MCF 10A (cell line): ENCODE results near the gene FCHSD2. TPM values are rescaled to one million over a fixed set of nuclear protein-coding genes. Genes with fewer than 3 reads are reported as not detected.

ENCODE experiments used
- BruUV-seq: library from RNA; stranded (reverse); fragments of 400-500 nt; replicated peaks from 2 replicates; lab custom pipeline; 2021; lab: Mats Ljungman, UMichigan
- CTCF ChIA-PET: fragments of 300-600 bp; sonication (Branson Sonifier 250); formaldehyde crosslinking; extraction: SDS; loops from one replicate; lab custom pipeline; 2021; ENCODE audit warnings: antibody characterized with exemption, inconsistent platforms; lab: Yijun Ruan, JAX
- POLR2A ChIA-PET: fragments of 300-600, 350-650 bp; sonication (Branson Sonifier 250); formaldehyde crosslinking; extraction: SDS; loops from one replicate; lab custom pipeline; 2020; ENCODE audit warnings: antibody characterized with exemption, inconsistent platforms; lab: Yijun Ruan, JAX
- DNase-seq: peaks from one replicate; pipeline ENCODE4 v3.0.0-alpha.2; 2018; ENCODE audit not compliant: unreplicated experiment
- H3K27ac Mint-ChIP-seq: one replicate; pipeline ENCODE4 v1.8.0; 2022; ENCODE audit warnings: mild to moderate bottlenecking, low read depth, mixed read lengths; ENCODE audit not compliant: unreplicated experiment
- H3K27me3 Mint-ChIP-seq: one replicate; pipeline ENCODE4 v1.8.0; 2022; ENCODE audit warnings: mixed read lengths; ENCODE audit not compliant: insufficient read depth, unreplicated experiment
- H3K36me3 Mint-ChIP-seq: one replicate; pipeline ENCODE4 v1.8.0; 2022; ENCODE audit warnings: mild to moderate bottlenecking, moderate library complexity, mixed read lengths; ENCODE audit not compliant: insufficient read depth, unreplicated experiment
- H3K4me1 Mint-ChIP-seq: one replicate; pipeline ENCODE4 v1.8.0; 2022; ENCODE audit warnings: mixed read lengths; ENCODE audit not compliant: insufficient read depth, unreplicated experiment
- H3K4me3 Mint-ChIP-seq: one replicate; pipeline ENCODE4 v1.8.0; 2022; ENCODE audit warnings: mild to moderate bottlenecking, moderate library complexity, mixed read lengths; ENCODE audit not compliant: unreplicated experiment
- H3K9me3 Mint-ChIP-seq: one replicate; pipeline ENCODE4 v1.8.0; 2022; ENCODE audit warnings: mixed read lengths; ENCODE audit not compliant: unreplicated experiment
- intact Hi-C: fragments of 100-400 bp; cut with micrococcal nuclease; formaldehyde crosslinking; loops from 2 replicates; pipeline ENCODE4 v1.14.1; 2022
- total RNA-seq: library from RNA; stranded (reverse); gene quantifications from 2 replicates; pipeline ENCODE4 v1.2.3, GENCODE V29; 2022
- TF ChIP-seq, protein P1 (sequence below): fragments of 200-600 bp; IDR thresholded peaks from one replicate; pipeline ENCODE4 v1.8.0; 2022; ENCODE audit warnings: antibody characterized with exemption, mild to moderate bottlenecking; ENCODE audit not compliant: unreplicated experiment

FCHSD2 gene
- total RNA-seq, 1 experiment from 2014 or later, result 12.8 TPM

DNA sequence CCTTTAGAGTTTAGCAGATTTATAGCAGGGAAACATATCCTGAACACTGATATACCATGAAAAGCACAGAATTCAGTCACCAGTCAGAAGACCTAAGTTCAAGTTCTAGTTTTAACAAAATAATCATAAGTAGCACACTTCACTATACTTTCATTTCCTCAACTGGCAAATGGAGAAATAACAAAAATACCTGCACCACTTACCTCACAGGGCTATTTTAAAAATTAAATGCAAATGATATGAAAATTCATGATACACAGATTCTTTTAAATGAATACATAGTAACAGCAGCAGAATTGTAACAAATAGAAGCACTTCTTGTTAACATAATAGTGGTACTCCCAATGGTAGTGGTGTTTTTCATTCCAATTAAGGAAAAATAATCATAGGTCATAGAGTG lies 139.0 kb downstream of the FCHSD2 start:
- TF ChIP-seq, protein P1, sequence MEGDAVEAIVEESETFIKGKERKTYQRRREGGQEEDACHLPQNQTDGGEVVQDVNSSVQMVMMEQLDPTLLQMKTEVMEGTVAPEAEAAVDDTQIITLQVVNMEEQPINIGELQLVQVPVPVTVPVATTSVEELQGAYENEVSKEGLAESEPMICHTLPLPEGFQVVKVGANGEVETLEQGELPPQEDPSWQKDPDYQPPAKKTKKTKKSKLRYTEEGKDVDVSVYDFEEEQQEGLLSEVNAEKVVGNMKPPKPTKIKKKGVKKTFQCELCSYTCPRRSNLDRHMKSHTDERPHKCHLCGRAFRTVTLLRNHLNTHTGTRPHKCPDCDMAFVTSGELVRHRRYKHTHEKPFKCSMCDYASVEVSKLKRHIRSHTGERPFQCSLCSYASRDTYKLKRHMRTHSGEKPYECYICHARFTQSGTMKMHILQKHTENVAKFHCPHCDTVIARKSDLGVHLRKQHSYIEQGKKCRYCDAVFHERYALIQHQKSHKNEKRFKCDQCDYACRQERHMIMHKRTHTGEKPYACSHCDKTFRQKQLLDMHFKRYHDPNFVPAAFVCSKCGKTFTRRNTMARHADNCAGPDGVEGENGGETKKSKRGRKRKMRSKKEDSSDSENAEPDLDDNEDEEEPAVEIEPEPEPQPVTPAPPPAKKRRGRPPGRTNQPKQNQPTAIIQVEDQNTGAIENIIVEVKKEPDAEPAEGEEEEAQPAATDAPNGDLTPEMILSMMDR, result no peak
- Mint-ChIP-seq H3K9me3 (no peaks in the 10 kb centered on the region), H3K4me3 (no peak overlapping the region), H3K27ac (no peak overlapping the region), H3K4me1 (peaks cover 20% of the 10 kb centered on the region), H3K27me3 (no peaks in the 10 kb centered on the region), H3K36me3 (no peaks in the 10 kb centered on the region)
- intact Hi-C loops, result no loop called here
- CTCF ChIA-PET, result interaction anchor here (0.7 kb wide), 1 partner anchor 159 kb away, joined by 4 read pairs; no protein-coding TSS in a partner anchor
- DNase-seq, result no peak
- no TSS peak for BruUV-seq
- POLR2A ChIA-PET, result no interaction called here

DNA sequence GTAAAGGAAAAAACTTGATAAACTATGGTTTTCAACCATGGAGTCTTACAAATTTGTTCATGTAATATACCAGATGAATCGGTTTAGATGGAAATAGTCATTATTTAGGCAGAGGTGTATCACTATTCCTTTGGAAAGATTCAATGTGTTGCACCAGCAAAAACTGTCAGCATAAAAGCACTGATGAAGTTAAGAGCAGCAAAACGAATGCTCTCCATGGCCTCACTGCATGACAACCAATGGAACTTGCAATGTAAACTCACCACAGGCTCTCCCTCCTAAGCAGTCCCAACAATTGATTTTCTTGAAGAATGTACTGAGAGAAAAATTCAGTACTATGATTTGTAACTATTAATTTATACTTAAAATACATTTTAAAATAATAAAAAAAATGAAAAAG lies 139.9 kb downstream of the FCHSD2 start:
- ChIA-PET POLR2A (no interaction called here), CTCF (no interaction called here)
- Mint-ChIP-seq H3K9me3 (no peaks in the 10 kb centered on the region), H3K36me3 (no peaks in the 10 kb centered on the region), H3K4me1 (peaks cover 20% of the 10 kb centered on the region), H3K4me3 (no peak overlapping the region), H3K27me3 (no peaks in the 10 kb centered on the region), H3K27ac (no peak overlapping the region)
- TF ChIP-seq, protein P1, result no peak
- intact Hi-C loops, result no loop called here
- no peak for DNase-seq
- no TSS peak for BruUV-seq

DNA sequence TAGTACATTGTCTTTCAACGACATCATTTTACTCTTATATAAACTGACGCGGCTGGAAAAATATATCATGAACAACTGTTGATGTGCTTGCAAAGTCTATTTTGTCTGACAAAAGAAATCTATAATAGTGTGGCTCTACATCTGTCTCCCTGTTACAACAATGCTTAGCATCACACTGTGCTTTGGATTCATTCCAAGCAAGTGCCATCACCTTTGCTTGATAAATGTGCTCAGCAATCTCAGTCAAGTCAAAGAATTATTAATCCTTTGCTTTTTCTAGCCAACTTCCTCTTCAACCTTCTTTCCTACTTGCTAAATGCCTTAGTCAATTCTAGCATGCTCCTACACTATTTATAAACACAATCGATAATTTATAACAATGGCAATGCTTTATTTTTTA lies 140.5 kb downstream of the FCHSD2 start:
- H3K4me3 Mint-ChIP-seq, result no peak overlapping the region

DNA sequence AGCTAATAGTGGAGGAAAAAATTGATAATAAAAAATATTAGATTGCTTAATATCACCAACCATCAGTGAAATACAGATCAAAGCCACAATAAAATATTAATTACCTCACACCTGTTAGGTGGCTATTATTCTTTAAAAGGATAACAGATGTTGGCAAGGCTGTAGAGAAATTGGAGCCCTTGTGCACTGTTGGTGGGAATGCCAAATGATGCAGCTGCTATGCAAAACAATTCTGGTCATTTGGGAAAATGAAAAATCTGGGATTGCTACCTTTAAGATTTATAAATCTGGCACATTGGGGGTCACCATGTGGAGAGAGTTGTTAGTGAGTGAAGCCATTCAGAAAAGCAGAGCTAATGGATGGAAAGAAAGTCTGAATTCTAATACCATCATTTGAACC lies 143.4 kb downstream of the FCHSD2 start:
- DNase-seq, result no peak
- ChIA-PET CTCF (no interaction called here), POLR2A (no interaction called here)
- H3K27me3 Mint-ChIP-seq, result no peaks in the 10 kb centered on the region
- TF ChIP-seq, protein P1, result no peak
- no peaks in the 10 kb centered on the region for H3K36me3 Mint-ChIP-seq
- intact Hi-C loops, result no loop called here
- no peak overlapping the region for H3K27ac Mint-ChIP-seq
- no peaks in the 10 kb centered on the region for H3K9me3 Mint-ChIP-seq
- no peak overlapping the region for H3K4me3 Mint-ChIP-seq
- H3K4me1 Mint-ChIP-seq, result peaks cover 13% of the 10 kb centered on the region
- no TSS peak for BruUV-seq

More for the DNA sequence above, 140.5 kb downstream of the FCHSD2 start:
- H3K36me3 Mint-ChIP-seq, result no peaks in the 10 kb centered on the region
- peak; percentile 15 for DNase-seq
- intact Hi-C loops, result no loop called here
- no peaks in the 10 kb centered on the region for H3K9me3 Mint-ChIP-seq
- BruUV-seq, result no TSS peak
- ChIA-PET POLR2A (no interaction called here), CTCF (no interaction called here)
- H3K4me1 Mint-ChIP-seq, result peaks cover 19% of the 10 kb centered on the region
- TF ChIP-seq, protein P1, result no peak
- H3K27ac Mint-ChIP-seq, result no peak overlapping the region
- no peaks in the 10 kb centered on the region for H3K27me3 Mint-ChIP-seq
